ENCODE results near the gene ETF1.
A peak's percentile ranks its signal among the peaks of the same experiment; 100 is the strongest.

Gene ETF1

DNA sequence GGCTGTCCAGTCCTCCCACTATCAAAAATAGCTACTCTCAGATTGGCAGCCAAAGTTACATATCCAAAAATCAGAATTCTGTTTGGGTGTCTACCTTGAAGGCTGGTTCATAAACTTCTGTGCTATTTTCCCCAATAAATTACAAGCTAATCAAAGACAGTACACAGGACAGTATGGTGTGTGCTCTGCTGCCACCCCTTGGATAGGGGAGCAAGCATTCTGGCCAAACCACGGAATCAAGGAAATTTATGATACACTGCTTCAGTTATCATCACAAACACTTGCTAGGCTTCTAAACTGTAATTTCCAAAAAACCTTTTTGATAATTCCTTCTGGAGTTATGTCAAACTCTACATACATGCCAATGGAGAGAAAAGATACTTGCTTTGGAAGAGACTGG is 15.9 kb downstream of the ETF1 start:
- Histone ChIP-seq H3K4me3 (ENCODE audit: severe bottlenecking) (no peak overlapping the region), H3K4me1 (ENCODE audit: insufficient read depth, poor library complexity, severe bottlenecking) (peaks cover 20% of the 10 kb centered on the region), H3K27ac (ENCODE audit: poor library complexity, severe bottlenecking) (no peak overlapping the region), H3K27me3 (ENCODE audit: insufficient read depth, poor library complexity, severe bottlenecking) (no peaks in the 10 kb centered on the region), H3K9me3 (ENCODE audit: severe bottlenecking) (no peaks in the 10 kb centered on the region), H3K36me3 (ENCODE audit: low read depth) (peaks cover 78% of the 10 kb centered on the region)
- ATAC-seq (ENCODE audit: low read depth) = peak; percentile 30; the same call in 1 of the 3 replicates
- DNase-seq (ENCODE audit: low spot score) = no peak
- peak; percentile 20 for TF ChIP-seq CTCF (IDR thresholded peaks at IDR 0.05; ENCODE audit: poor library complexity, severe bottlenecking)

DNA sequence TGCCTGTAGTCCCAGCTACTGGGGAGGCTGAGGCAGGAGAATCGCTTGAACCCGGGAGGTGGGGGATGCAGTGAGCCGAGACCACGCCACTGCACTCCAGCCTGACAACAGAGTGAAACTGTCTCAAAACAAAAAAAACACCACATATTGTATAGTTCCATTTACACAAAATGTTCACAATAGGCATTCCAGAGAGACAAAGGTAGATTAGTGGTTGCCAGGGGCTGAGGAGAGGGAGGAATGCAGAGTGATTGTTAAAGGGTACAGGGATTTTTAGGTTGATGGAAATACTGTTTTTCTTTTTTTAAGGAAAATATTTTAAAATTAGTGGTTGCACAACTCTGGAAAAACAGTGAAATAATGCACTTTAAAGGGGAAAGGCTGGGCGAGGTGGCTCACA is 19.6 kb downstream of the ETF1 start:
- DNase-seq (ENCODE audit: low spot score) (no peak), ATAC-seq (ENCODE audit: low read depth) (no peak)
- Histone ChIP-seq H3K27me3 (ENCODE audit: insufficient read depth, poor library complexity, severe bottlenecking) (no peaks in the 10 kb centered on the region), H3K4me3 (ENCODE audit: severe bottlenecking) (no peak overlapping the region), H3K9me3 (ENCODE audit: severe bottlenecking) (no peaks in the 10 kb centered on the region), H3K27ac (ENCODE audit: poor library complexity, severe bottlenecking) (no peak overlapping the region), H3K36me3 (ENCODE audit: low read depth) (peaks cover 75% of the 10 kb centered on the region), H3K4me1 (ENCODE audit: insufficient read depth, poor library complexity, severe bottlenecking) (peaks cover 11% of the 10 kb centered on the region)
- TF ChIP-seq CTCF (IDR thresholded peaks at IDR 0.05; ENCODE audit: poor library complexity, severe bottlenecking) = no peak

GRCh38 chr5:138520971-138521370 is 22.1 kb downstream of the ETF1 start:
- H3K36me3 ChIP-seq (ENCODE audit: low read depth) = peaks cover 84% of the 10 kb centered on the region
- peaks cover 2% of the 10 kb centered on the region for H3K4me1 ChIP-seq (ENCODE audit: insufficient read depth, poor library complexity, severe bottlenecking)
- H3K9me3 ChIP-seq (ENCODE audit: severe bottlenecking) = no peaks in the 10 kb centered on the region
- no peak for DNase-seq (ENCODE audit: low spot score)
- ATAC-seq (ENCODE audit: low read depth) = no peak
- H3K27ac ChIP-seq (ENCODE audit: poor library complexity, severe bottlenecking) = no peak overlapping the region
- no peak for TF ChIP-seq CTCF (IDR thresholded peaks at IDR 0.05; ENCODE audit: poor library complexity, severe bottlenecking)
- H3K4me3 ChIP-seq (ENCODE audit: severe bottlenecking) = no peak overlapping the region
- H3K27me3 ChIP-seq (ENCODE audit: insufficient read depth, poor library complexity, severe bottlenecking) = no peaks in the 10 kb centered on the region

GRCh38 chr5:138517437-138517836 is 25.6 kb downstream of the ETF1 start:
- Histone ChIP-seq H3K27me3 (ENCODE audit: insufficient read depth, poor library complexity, severe bottlenecking) (no peaks in the 10 kb centered on the region), H3K9me3 (ENCODE audit: severe bottlenecking) (no peaks in the 10 kb centered on the region), H3K36me3 (ENCODE audit: low read depth) (peaks cover 90% of the 10 kb centered on the region), H3K4me3 (ENCODE audit: severe bottlenecking) (no peak overlapping the region), H3K4me1 (ENCODE audit: insufficient read depth, poor library complexity, severe bottlenecking) (peaks cover 2% of the 10 kb centered on the region), H3K27ac (ENCODE audit: poor library complexity, severe bottlenecking) (no peak overlapping the region)
- DNase-seq (ENCODE audit: low spot score) (no peak), ATAC-seq (ENCODE audit: low read depth) (no peak)
- TF ChIP-seq CTCF (IDR thresholded peaks at IDR 0.05; ENCODE audit: poor library complexity, severe bottlenecking) = no peak

GRCh38 chr5:138515556-138516245 is 27.3 kb downstream of the ETF1 start:
- ATAC-seq (ENCODE audit: low read depth) (no peak), DNase-seq (ENCODE audit: low spot score) (no peak)
- no peak overlapping the region for H3K27ac ChIP-seq (ENCODE audit: poor library complexity, severe bottlenecking)
- no peaks in the 10 kb centered on the region for H3K9me3 ChIP-seq (ENCODE audit: severe bottlenecking)
- no peaks in the 10 kb centered on the region for H3K4me1 ChIP-seq (ENCODE audit: insufficient read depth, poor library complexity, severe bottlenecking)
- TF ChIP-seq CTCF (IDR thresholded peaks at IDR 0.05; ENCODE audit: poor library complexity, severe bottlenecking) = no peak
- no peaks in the 10 kb centered on the region for H3K27me3 ChIP-seq (ENCODE audit: insufficient read depth, poor library complexity, severe bottlenecking)
- H3K4me3 ChIP-seq (ENCODE audit: severe bottlenecking) = no peak overlapping the region
- peaks cover 87% of the 10 kb centered on the region for H3K36me3 ChIP-seq (ENCODE audit: low read depth)

Measured in RWPE2 (cell line).